Measurements from ENCODE around the gene TBCK. TPM values are rescaled to one million over a fixed set of nuclear protein-coding genes. Genes with fewer than 3 reads are reported as not detected.

TBCK gene
- 10 to 100 TPM; 43.5 to 49.9 (median 48.1) TPM for total RNA-seq
- total RNA-seq (2013): 61.1 TPM
- total RNA-seq: 15.6 to 70.1 (median 35.9) reads per million in 29 experiments

DNA sequence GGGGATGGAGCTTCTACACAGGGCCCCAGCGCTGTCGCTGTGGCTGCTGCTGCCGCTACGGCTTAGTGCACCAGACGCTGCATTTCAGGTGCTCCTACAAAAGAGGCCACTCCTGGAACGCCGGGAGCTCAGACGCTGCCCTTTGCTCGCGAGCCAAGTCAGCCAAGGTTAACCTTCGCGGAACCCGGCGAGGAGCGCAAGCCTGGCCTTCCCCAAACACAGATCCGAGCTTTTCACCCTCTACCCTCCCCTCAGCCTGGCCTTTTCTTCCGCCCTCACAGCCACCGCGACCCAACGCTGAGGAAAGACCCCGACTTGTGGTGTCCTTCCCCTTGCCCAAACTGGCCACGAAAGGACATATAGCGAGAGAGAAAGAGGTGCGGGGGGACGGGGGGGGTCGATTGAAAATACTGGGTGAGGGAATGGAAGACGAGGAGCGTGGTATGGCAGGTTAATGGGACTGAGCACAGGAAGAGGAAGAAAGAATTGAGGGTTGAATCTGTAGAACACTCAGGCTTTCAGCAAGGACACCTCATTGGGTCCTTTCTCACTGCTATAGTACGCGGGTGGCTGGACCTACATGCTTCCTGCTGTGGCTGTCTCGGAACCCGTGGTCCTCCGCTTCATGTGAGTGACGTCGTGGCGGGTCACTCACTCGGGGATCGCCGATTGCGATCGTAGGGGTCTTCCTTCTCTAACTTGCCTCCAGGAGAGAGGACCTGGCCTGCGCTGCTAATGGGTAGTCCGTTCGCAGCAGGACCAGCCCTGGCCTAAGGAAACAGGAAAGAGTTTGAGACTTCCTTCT lies at the start of gene TBCK, which contains the start of gene AIMP1:
TBCK (minus strand) TSS at position 242 of the 805 bp plus-strand sequence. CDS start 7,249 bp downstream, outside the sequence.
AIMP1 (plus strand) TSS at position 583 of the 805 bp plus-strand sequence. CDS start 8,460 bp downstream, outside the sequence.
- ChIA-PET POLR2A (interaction anchor here (0.5 to 1.4 kb wide), 7 partner anchors 11 to 635 kb away, joined by 3 to 5 read pairs (median 4); no protein-coding TSS in a partner anchor), CTCF (interaction anchor here in 1 of 2 donors (0.6 to 1.8 kb wide), 3 partner anchors 12 to 843 kb away, joined by 3 to 12 read pairs (median 3); partner anchors contain the start of gene PPA2)
- Histone ChIP-seq H3K9me3 (no peaks in the 10 kb centered on the region), H3K36me3 (ENCODE audit: control insufficient read depth in 2 of 2, extremely low read depth in 1 of 2, insufficient read depth in 1 of 2, low read length in 1 of 2) (peaks cover 0 to 3% of the 10 kb centered on the region in 2 donors), H3K4me3 (ENCODE audit: control insufficient read depth in 1 of 2, extremely low read depth in 1 of 2, low read length in 1 of 2) (peak within 1 kb of the TSS; percentile 79 to 93), H3K27ac (ENCODE audit: low read length) (peak within 1 kb of the TSS; percentile 94), H3K4me1 (ENCODE audit: control insufficient read depth in 1 of 2, extremely low read depth in 1 of 2, insufficient read depth in 2 of 2, low read length in 2 of 2) (peaks cover 7 to 28% of the 10 kb centered on the region in 2 experiments), H3K27me3 (replicated peaks in 1 of 2; ENCODE audit: control insufficient read depth in 2 of 2, extremely low read depth in 1 of 2, insufficient read depth in 2 of 2, low read length in 1 of 2) (no peaks in the 10 kb centered on the region)
- Mint-ChIP-seq H3K4me1 (peaks cover 18 to 52% (median 47%) of the 10 kb centered on the region in 3 donors), H3K27ac (no peak within 1 kb of the TSS), H3K27me3 (no peaks in the 10 kb centered on the region), H3K36me3 (peaks cover 11% of the 10 kb centered on the region), H3K4me3 (no peak within 1 kb of the TSS), H3K9me3 (peaks cover 0 to 3% (median 0%) of the 10 kb centered on the region in 3 donors)
- ATAC-seq (replicated peaks in 1 of 4) (peak; percentile 87 to 92 (median 88)), DNase-seq (peak; percentile 81 to 93 (median 88))
- WGBS (ENCODE audit: insufficient coverage): 0% methylated on average over 40 of the region's 44 CpGs

DNA sequence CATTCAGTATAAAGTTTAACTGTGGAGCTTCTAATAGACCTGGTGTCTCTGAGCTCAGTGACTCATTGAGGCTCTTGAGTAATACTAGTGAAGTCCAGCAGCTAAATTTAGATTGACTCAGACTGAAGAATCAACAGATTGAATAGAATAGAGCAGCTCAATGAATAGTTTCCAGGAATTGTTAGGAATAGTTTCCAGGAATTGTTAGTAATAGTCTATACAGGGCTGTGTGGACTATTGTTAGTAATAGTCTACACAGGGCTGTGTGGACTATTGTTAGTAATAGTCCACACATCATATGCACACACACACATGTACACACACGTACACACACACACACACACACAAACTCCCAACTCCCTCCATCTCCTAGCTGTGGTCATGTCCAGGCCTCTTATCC lies 49.6 kb upstream of the TBCK start:
- no peak for DNase-seq
- Histone ChIP-seq H3K4me1 (ENCODE audit: control insufficient read depth in 1 of 2, extremely low read depth in 1 of 2, insufficient read depth in 2 of 2, low read length in 2 of 2) (no peaks in the 10 kb centered on the region), H3K4me3 (ENCODE audit: control insufficient read depth in 1 of 2, extremely low read depth in 1 of 2, low read length in 1 of 2) (no peak overlapping the region), H3K9me3 (no peaks in the 10 kb centered on the region), H3K27ac (ENCODE audit: low read length) (no peak overlapping the region), H3K27me3 (replicated peaks in 1 of 2; ENCODE audit: control insufficient read depth in 2 of 2, extremely low read depth in 1 of 2, insufficient read depth in 2 of 2, low read length in 1 of 2) (peaks cover 0 to 4% of the 10 kb centered on the region in 2 experiments), H3K36me3 (ENCODE audit: control insufficient read depth in 2 of 2, extremely low read depth in 1 of 2, insufficient read depth in 1 of 2, low read length in 1 of 2) (no peaks in the 10 kb centered on the region)
- Mint-ChIP-seq H3K27ac (no peak overlapping the region), H3K4me1 (peaks cover 0 to 3% (median 0%) of the 10 kb centered on the region in 3 donors), H3K9me3 (no peaks in the 10 kb centered on the region), H3K27me3 (peaks cover 13 to 30% of the 10 kb centered on the region in 2 donors), H3K4me3 (no peak overlapping the region), H3K36me3 (no peaks in the 10 kb centered on the region)
- ChIA-PET POLR2A (interaction anchor here in 1 of 2 donors (0.7 kb wide), 1 partner anchor 1372 kb away, joined by 4 read pairs; no protein-coding TSS in a partner anchor), CTCF (no interaction called here)
- ATAC-seq (replicated peaks in 1 of 4): no peak
- WGBS (ENCODE audit: insufficient coverage): no CpG with 5 or more reads among the region's 1 CpG

DNA sequence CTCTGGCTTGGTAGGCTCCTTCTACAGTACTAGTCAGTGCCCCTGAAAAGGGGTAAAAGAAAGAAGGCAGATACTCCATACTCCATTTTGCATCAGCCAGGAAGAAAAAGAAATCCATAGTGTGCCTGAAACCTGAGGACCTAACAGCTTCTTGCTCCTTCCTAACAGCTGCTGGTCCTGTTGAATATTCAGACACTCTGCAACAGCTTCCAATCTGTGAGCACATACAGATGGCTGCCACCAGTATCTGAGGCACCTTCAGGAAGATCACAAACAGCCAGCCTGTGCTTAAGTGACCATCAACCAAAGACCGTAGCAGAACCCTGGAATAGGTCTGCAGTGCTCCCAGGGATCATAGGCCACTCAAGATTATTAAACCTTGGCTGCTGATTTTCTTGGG lies 48.3 kb upstream of the TBCK start:
- Histone ChIP-seq H3K27ac (ENCODE audit: low read length) (no peak overlapping the region), H3K4me1 (ENCODE audit: control insufficient read depth in 1 of 2, extremely low read depth in 1 of 2, insufficient read depth in 2 of 2, low read length in 2 of 2) (no peaks in the 10 kb centered on the region), H3K4me3 (ENCODE audit: control insufficient read depth in 1 of 2, extremely low read depth in 1 of 2, low read length in 1 of 2) (no peak overlapping the region), H3K36me3 (ENCODE audit: control insufficient read depth in 2 of 2, extremely low read depth in 1 of 2, insufficient read depth in 1 of 2, low read length in 1 of 2) (no peaks in the 10 kb centered on the region), H3K9me3 (no peaks in the 10 kb centered on the region), H3K27me3 (replicated peaks in 1 of 2; ENCODE audit: control insufficient read depth in 2 of 2, extremely low read depth in 1 of 2, insufficient read depth in 2 of 2, low read length in 1 of 2) (peaks cover 0 to 4% of the 10 kb centered on the region in 2 experiments)
- no peak for DNase-seq
- WGBS (ENCODE audit: insufficient coverage): 83% methylated on average over 1 of the region's 1 CpG
- Mint-ChIP-seq H3K27me3 (peaks cover 10 to 21% of the 10 kb centered on the region in 2 donors), H3K27ac (no peak overlapping the region), H3K36me3 (no peaks in the 10 kb centered on the region), H3K4me1 (peaks cover 0 to under 1% (median 0%) of the 10 kb centered on the region in 3 donors), H3K4me3 (no peak overlapping the region), H3K9me3 (no peaks in the 10 kb centered on the region)
- ChIA-PET CTCF (no interaction called here), POLR2A (no interaction called here)
- ATAC-seq (replicated peaks in 1 of 4): no peak

DNA sequence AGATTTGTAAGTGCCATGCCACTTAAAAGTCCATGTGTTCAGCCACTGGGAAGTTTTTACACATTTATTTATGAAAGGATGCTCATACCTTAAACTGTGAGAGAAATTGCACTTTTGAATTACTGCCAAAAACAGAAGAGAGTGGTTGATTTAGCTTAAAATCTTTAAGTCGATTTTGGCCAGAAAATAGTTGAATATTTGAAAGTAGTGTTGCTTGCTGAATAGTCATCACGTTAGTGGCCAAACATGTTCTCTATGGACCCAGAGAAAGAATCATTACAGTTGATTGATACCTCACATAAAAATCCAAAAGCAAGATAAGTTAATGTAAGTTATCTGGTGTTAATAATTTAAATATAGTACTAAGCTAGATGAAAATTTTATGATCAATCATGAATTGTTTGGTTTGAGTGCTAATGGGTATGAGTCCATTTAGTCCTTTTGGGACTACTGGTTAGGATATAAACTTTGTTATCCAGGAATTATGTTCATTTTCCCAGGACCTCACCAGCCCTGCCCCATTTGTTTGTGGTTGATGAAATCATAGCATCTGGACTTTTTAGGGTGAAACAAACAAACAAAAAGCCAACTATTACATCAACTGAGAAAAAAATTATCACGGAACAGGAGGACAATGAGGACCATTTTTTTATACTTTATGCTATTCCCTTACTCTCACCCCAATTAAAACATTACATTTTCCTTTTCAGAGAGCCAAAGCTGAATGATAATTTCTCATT lies 46.2 kb upstream of the TBCK start:
- no CpG with 5 or more reads among the region's 3 CpGs for WGBS (ENCODE audit: insufficient coverage)
- H3K27me3 Mint-ChIP-seq: peaks cover 4 to 17% of the 10 kb centered on the region in 2 donors
- Histone ChIP-seq H3K27ac (ENCODE audit: low read length) (no peak overlapping the region), H3K36me3 (ENCODE audit: control insufficient read depth in 2 of 2, extremely low read depth in 1 of 2, insufficient read depth in 1 of 2, low read length in 1 of 2) (no peaks in the 10 kb centered on the region), H3K27me3 (replicated peaks in 1 of 2; ENCODE audit: control insufficient read depth in 2 of 2, extremely low read depth in 1 of 2, insufficient read depth in 2 of 2, low read length in 1 of 2) (peaks cover 0 to 4% of the 10 kb centered on the region in 2 experiments), H3K4me3 (ENCODE audit: control insufficient read depth in 1 of 2, extremely low read depth in 1 of 2, low read length in 1 of 2) (no peak overlapping the region), H3K4me1 (ENCODE audit: control insufficient read depth in 1 of 2, extremely low read depth in 1 of 2, insufficient read depth in 2 of 2, low read length in 2 of 2) (no peaks in the 10 kb centered on the region), H3K9me3 (no peaks in the 10 kb centered on the region)
- POLR2A ChIA-PET: no interaction called here
- no peaks in the 10 kb centered on the region for H3K9me3 Mint-ChIP-seq
- CTCF ChIA-PET: no interaction called here
- H3K36me3 Mint-ChIP-seq: no peaks in the 10 kb centered on the region
- no peak for ATAC-seq (replicated peaks in 1 of 4)
- no peaks in the 10 kb centered on the region for H3K4me1 Mint-ChIP-seq
- no peak overlapping the region for H3K4me3 Mint-ChIP-seq
- DNase-seq: no peak
- no peak overlapping the region for H3K27ac Mint-ChIP-seq

DNA sequence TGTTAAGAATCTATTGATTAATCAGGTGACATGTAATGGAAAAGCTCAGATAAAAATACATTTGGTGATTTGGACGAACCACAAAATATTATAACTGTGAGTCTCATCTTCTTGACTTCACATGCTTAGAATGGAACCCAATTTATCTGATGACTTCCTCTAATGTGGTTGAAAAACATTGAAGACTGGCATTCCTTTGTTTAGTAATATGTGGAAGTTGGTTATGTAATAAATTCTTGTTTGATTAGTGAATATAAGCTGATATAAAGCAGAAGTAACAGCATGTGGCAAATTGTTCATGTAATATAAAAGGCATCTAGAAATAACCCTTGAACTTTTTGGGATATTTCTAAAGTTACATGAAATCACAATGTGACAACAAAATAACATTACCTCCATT lies 42.9 kb upstream of the TBCK start:
- no CpG with 5 or more reads among the region's 1 CpG for WGBS (ENCODE audit: insufficient coverage)
- H3K4me3 Mint-ChIP-seq: no peak overlapping the region
- ChIA-PET POLR2A (no interaction called here), CTCF (no interaction called here)
- Histone ChIP-seq H3K36me3 (ENCODE audit: control insufficient read depth in 2 of 2, extremely low read depth in 1 of 2, insufficient read depth in 1 of 2, low read length in 1 of 2) (no peaks in the 10 kb centered on the region), H3K9me3 (no peaks in the 10 kb centered on the region), H3K4me1 (ENCODE audit: control insufficient read depth in 1 of 2, extremely low read depth in 1 of 2, insufficient read depth in 2 of 2, low read length in 2 of 2) (no peaks in the 10 kb centered on the region), H3K27ac (ENCODE audit: low read length) (no peak overlapping the region), H3K27me3 (replicated peaks in 1 of 2; ENCODE audit: control insufficient read depth in 2 of 2, extremely low read depth in 1 of 2, insufficient read depth in 2 of 2, low read length in 1 of 2) (no peaks in the 10 kb centered on the region), H3K4me3 (ENCODE audit: control insufficient read depth in 1 of 2, extremely low read depth in 1 of 2, low read length in 1 of 2) (no peak overlapping the region)
- H3K4me1 Mint-ChIP-seq: no peaks in the 10 kb centered on the region
- no peak overlapping the region for H3K27ac Mint-ChIP-seq
- peaks cover 1 to 11% of the 10 kb centered on the region in 2 donors for H3K27me3 Mint-ChIP-seq
- H3K36me3 Mint-ChIP-seq: no peaks in the 10 kb centered on the region
- no peaks in the 10 kb centered on the region for H3K9me3 Mint-ChIP-seq
- ATAC-seq (replicated peaks in 1 of 4) (no peak), DNase-seq (no peak)

DNA sequence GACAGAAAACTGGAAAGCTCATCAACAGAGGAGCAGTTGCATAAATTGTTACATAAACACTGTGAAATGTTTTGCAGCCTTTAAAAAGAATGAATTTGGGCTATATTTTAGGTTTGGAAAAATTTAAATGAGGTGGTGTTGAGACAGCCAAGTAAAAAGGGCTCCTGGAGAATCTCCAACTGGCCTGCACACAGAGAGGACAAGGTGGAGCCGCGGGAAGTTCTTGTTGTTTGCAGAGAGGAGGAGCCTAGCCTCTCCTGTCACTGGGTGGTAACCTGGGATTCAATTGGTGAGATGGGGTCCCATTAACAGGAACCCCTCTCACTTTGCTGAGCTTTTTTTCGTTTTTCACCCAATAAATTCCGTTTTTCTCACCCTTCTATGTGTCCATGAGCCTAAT lies 39.2 kb upstream of the TBCK start:
- Mint-ChIP-seq H3K36me3 (peaks cover 5% of the 10 kb centered on the region), H3K9me3 (no peaks in the 10 kb centered on the region), H3K4me3 (no peak overlapping the region), H3K27ac (no peak overlapping the region), H3K27me3 (no peaks in the 10 kb centered on the region), H3K4me1 (no peaks in the 10 kb centered on the region)
- Histone ChIP-seq H3K9me3 (no peaks in the 10 kb centered on the region), H3K27ac (ENCODE audit: low read length) (no peak overlapping the region), H3K27me3 (replicated peaks in 1 of 2; ENCODE audit: control insufficient read depth in 2 of 2, extremely low read depth in 1 of 2, insufficient read depth in 2 of 2, low read length in 1 of 2) (no peaks in the 10 kb centered on the region), H3K36me3 (ENCODE audit: control insufficient read depth in 2 of 2, extremely low read depth in 1 of 2, insufficient read depth in 1 of 2, low read length in 1 of 2) (no peaks in the 10 kb centered on the region), H3K4me3 (ENCODE audit: control insufficient read depth in 1 of 2, extremely low read depth in 1 of 2, low read length in 1 of 2) (no peak overlapping the region), H3K4me1 (ENCODE audit: control insufficient read depth in 1 of 2, extremely low read depth in 1 of 2, insufficient read depth in 2 of 2, low read length in 2 of 2) (no peaks in the 10 kb centered on the region)
- DNase-seq (no peak), ATAC-seq (replicated peaks in 1 of 4) (no peak)
- CTCF ChIA-PET: no interaction called here
- WGBS (ENCODE audit: insufficient coverage): 100% methylated on average over 2 of the region's 4 CpGs
- POLR2A ChIA-PET: no interaction called here
